HG03066 (cell line): Measurements from ENCODE around the gene GALNT14.

ENCODE experiments used
- ATAC-seq: cut with Tn5 transposase; IDR thresholded peaks from one replicate; pipeline ENCODE4 v1.9.1; 2021; ENCODE audit warnings: low read depth; ENCODE audit not compliant: unreplicated experiment

Gene GALNT14

DNA sequence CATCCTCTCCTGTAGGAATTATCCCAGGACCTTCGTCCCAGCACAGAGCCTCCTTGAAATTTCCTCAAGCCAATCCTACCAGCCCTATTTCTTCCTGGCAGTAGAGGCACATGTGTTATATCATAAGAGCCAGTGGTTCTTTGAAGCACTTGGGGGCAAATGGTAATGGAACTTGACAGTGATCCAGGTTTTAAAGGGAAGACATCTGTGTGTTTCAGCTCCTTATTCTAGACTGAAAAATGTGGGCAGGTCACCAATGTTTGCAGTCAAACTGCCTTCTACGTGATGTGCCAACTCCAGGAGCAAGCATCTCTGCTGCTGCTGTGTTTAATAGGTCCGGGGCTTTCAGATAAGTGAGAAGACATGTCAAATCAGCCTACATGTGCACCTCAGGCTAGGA is 157.1 kb downstream of the GALNT14 start:
- no peak for ATAC-seq

- no peak for ATAC-seq
Observed at GRCh38 chr2:30979822-30980245, 158.4 kb downstream of the GALNT14 start.

- no peak for ATAC-seq
Observed at GRCh38 chr2:30978854-30979253, 159.4 kb downstream of the GALNT14 start.

DNA sequence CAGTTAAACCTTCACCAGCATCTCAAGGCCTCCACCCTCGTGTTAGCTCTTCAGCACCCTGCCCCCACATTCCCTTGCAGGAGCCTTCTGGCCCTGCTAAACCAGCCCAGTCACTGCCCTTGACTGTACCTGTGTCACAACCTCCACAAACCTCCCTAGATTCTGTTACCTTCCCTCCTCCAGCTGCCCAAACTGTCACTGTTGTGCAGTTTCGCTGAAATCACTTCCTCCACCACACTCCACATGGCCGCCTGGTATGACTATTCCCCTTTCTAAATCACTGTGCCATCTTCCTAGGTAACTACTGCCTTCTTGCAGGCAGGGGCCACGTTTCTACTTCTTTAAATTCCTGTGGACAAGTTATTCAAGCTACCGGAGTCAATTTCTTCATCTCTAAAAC is 160.2 kb downstream of the GALNT14 start:
- ATAC-seq = no peak

GRCh38 chr2:30975156-30975555 is 163.1 kb downstream of the GALNT14 start:
- no peak for ATAC-seq

DNA sequence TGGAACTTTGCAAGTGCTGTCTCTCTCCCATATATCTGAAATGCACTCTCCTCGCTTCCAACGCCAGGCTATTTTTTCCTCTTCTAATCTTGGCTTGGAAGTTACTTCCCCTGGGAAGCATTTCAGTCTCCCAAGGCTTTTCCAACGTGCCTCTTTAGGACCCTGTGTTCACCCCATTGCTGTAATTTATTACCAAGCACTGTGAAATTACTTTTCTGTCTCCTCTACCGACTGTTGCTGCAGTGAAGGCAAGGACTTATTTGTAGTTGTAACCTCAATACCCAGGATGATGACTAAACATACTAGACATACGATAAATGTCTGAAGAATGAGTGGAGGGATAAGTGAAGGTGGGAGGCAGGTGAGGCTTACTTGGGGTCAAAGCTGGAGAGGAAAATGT is 163.7 kb downstream of the GALNT14 start:
- no peak for ATAC-seq

GRCh38 chr2:30974092-30974491 is 164.1 kb downstream of the GALNT14 start:
- ATAC-seq = no peak

- no peak for ATAC-seq
Observed at GRCh38 chr2:30971231-30972025, 166.8 kb downstream of the GALNT14 start.

- no peak for ATAC-seq
Observed at GRCh38 chr2:30968660-30969397, 169.4 kb downstream of the GALNT14 start.

- no peak for ATAC-seq
Observed at GRCh38 chr2:30966786-30967185, 171.5 kb downstream of the GALNT14 start.

GRCh38 chr2:30965022-30965531 is 173.2 kb downstream of the GALNT14 start:
- ATAC-seq = no peak

DNA sequence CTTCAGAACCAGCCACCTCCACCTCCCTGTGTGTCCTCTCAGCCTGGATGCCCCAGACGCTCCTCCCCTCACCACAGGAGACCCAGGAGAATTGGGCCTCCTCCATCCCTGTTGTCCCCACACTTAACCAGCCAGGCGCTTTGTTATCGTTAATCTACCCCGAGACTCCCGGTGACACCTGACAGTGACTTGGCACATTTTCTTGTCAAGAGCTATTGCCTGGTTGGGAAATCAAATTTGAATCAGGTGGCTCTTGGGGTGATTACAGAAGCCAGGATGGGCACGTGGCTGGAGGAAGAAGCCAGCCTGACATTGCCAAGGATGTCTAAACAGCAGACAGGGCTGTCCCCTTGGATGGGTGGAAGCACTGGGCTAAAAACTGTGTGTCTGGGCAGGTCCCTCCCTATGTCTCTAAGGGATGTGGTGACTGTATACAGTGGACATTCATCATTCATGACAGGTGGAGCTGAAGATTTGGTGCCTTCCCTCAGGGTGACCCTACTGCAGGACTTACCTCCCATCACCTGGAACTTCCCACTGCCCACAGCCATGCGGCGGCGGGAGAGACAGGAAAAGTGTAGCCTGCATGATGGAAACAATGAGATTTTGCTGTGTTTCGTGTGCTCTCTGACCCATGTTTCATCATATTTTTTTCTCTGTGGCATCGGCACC is 173.8 kb downstream of the GALNT14 start:
- ATAC-seq = no peak

GRCh38 chr2:30963184-30963583 is 175.1 kb downstream of the GALNT14 start:
- no peak for ATAC-seq

DNA sequence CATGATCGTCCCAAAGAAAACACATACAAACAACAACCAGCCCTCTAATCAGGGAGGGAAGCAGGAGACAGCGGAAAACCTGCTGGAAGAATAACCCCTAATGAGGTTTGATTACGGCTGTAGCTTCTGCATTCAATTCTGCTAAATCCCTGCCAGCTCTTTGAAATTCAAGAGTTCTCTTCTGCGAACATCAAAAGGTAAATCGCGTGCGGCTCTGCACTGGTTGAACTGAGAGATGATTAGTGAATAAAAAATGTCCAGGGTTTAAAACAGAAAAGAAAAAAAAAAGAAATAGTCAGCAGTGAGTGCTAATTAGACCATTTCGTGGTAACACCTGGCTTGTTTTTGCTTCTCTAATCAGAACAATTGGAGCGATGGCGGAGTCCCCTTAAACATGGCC is 178.0 kb downstream of the GALNT14 start:
- ATAC-seq = no peak

GRCh38 chr2:30959653-30960052 is 178.6 kb downstream of the GALNT14 start:
- ATAC-seq = no peak

- ATAC-seq = no peak
Observed at GRCh38 chr2:30958918-30959265, 179.3 kb downstream of the GALNT14 start.

DNA sequence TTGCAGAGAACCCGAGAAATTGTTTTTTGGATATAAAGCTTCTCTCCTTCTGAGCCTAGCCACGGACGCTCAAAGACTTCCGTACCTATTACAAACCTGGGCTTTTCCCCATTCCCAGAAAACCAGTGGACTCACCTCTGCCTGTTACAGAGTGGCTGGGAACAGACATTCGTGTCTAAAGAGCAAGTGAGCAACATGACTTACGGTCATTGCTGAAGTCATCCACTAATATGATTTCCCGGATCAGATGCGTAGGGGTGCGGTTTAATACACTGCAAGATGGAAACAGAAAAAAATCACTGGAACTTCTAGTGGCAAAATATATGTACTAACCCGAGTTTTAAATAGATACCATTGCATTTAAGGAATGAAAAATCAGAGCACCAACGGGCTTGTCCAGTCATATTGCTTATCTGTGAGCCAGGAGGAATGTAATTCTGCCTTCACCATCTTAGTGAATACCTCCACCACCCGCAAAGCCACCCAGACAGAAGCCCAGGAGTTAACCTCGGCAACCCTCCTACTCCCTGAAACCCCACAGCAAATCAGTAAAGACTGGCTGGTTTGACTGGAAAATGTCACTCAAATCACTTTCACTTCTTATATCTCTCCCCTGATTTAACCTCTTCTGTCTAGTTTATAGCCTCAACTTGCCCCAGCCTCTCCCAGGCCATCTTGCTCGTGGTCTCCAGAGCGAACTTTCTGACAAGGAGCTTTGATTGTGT is 179.9 kb downstream of the GALNT14 start:
- no peak for ATAC-seq

GRCh38 chr2:30957591-30957990 is 180.6 kb downstream of the GALNT14 start:
- no peak for ATAC-seq

DNA sequence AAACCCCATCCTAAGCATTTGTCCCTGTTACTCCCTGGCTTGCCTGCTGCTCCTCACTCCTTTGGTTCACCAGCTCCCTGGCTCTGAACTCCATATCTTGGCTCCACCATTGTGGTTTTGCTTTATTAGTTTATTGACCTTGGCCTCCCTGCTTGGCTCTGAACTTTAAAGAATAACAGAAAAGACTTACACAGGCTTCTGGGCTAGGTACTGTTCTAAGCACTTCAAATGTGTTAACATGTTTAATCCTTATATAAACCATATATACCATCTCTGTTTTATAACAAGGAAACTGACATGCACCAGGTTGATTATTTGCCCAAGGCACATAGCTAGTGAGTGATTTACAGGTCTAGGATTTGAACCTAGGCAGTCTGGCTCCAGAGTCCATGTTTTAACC is 181.2 kb downstream of the GALNT14 start:
- no peak for ATAC-seq

- ATAC-seq = no peak
Observed at GRCh38 chr2:30955516-30956132, 182.6 kb downstream of the GALNT14 start.
